ENCODE data around the gene PTP4A1.

PTP4A1 gene

DNA sequence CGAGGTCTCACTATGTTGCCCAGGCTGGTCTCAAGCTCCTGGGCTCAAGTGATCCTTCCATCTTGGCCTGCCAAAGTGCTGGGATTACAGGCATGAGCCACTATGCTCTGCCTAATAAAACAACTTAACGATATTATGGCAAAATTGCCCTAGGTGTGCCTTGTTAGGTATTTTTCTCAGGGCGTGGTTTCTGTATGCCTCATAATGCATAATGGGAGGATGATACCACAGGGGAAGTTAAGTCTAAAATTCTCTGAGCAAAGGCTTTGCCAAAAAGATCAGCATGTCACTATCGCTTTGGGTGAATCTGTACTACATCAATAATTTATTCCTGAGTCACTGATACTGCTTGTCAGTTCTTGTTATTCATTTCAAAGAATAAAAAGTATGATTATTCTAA is 15.9 kb upstream of the PTP4A1 start:
- DNase-seq, result no peak

DNA sequence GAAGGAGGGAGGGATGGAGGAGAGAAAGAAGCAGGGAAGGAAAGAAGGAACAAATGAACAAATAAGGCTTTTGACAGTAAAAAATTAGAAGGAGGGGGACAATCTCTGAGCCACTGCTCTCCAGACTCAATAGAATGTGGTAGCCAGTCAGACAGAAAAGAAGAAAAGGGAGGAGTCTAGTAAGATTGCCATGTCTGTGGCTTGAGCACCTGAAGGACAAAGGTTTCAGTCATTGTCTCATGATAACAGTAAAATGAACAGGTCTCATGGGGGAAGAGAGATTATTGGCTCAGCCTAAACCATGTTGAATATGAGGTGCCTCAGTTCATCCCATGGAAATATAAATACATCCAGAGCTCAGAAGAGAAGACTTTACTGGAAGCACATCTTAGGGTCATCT is 14.0 kb upstream of the PTP4A1 start:
- no peak for DNase-seq

GRCh38 chr6:63560801-63561287 is 11.4 kb upstream of the PTP4A1 start:
- peak; percentile 45 for DNase-seq

DNA sequence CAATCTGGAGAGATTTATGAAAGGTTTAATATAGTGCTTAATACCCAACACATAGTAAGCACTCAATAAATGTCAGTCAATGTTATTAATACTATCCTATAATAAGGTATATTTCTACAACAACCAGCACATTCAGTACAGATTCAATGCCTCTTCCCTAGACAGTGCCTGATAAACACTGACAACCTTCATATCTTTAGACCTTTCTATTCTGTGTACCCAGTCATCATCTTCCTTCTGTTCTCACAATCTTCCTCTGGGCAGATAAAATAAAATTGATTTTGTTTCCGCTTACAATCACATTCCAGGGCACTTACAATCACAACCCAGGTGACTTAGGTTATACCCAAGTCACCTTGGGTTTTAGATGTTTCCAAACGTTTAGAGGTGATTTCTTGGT is 11.0 kb upstream of the PTP4A1 start:
- DNase-seq, result no peak

DNA sequence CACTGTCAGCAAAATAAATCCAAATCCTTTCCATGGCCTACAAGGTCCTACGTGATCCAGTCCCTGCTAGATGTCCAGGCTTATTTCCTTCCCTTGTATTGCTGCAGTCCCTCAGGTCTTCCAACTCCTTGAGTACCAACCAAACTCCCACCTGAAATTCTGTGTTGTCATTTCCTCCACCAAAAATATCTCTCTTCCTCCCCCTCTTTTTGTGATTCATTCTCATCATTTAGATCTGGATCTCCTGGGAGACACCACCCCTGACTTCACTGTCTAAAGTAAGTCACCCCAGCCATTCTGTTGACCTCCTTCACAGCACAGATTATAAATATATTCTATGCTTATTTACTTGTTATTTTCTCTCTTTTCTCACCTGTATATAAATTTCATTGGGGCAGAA is 9.0 kb upstream of the PTP4A1 start:
- no peak for DNase-seq

- no peak for DNase-seq
These were observed 7.1 kb upstream of the PTP4A1 start for GRCh38 chr6:63565058-63565726.

- peak; percentile 70 for DNase-seq
These were observed 6.3 kb upstream of the PTP4A1 start for GRCh38 chr6:63565727-63566596.

GRCh38 chr6:63567966-63568365 is 4.3 kb upstream of the PTP4A1 start:
- no peak for DNase-seq

- peak; percentile 71 for DNase-seq
These were observed 778 bp upstream of the PTP4A1 start for GRCh38 chr6:63571361-63572043.

DNA sequence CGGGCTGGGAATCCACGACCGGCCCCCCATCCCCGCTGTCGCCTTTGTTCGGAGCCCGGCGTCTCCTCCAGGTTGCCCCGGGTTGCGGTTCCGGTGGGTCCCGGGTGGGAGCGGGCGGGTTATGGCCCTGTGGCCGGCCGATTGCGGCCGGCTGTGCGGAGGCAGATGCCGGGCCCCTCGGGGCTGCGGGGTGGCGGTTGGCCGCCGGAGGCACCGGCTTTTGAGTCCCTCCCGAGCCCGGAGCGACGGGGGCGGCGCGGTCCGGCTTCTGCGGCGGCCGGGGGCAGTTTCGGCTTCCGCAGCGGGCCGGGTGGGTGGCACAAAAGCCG is 431 bp downstream of the PTP4A1 start:
- no peak for DNase-seq

DNA sequence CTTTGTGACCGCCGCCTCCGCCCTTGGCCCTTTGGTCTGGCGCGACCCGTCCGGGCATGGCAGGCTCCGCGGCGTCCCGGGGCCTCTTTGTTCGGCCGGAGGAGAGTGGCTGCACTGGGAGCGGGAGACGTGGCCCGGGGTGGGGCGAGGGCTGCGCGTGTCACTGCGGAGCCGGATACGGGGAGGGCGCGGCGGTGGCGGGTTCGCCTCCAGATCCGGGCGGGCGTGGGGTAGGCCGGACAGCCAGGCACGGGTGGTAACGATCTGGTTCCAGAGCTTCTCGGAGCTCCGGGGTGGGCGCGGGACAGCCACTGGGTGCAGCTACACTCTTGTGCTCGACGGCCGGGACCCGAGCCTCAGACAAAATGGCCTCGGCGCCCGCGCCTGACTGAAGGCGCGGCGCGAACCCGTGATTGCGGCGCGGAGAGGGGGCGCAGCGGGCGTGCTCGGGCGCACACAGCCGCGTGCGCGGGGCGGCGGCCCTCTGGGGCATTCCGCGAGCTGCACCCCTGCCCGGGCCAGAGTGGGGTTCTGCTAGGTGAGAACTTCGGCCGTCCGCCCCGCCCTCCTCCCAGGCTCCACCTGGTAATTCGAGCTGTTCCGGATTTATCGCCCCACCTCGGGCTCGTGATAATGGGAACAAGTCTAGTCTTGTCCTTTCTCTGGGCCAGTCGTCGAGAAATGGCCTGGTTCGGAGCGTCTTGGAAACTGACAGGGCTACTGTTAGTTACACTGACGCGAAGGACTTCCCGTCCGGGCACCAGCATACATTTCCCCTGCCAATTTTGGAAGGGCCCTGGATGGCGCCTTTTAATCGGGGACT is 1.0 kb downstream of the PTP4A1 start:
- peak; percentile 57 for DNase-seq

DNA sequence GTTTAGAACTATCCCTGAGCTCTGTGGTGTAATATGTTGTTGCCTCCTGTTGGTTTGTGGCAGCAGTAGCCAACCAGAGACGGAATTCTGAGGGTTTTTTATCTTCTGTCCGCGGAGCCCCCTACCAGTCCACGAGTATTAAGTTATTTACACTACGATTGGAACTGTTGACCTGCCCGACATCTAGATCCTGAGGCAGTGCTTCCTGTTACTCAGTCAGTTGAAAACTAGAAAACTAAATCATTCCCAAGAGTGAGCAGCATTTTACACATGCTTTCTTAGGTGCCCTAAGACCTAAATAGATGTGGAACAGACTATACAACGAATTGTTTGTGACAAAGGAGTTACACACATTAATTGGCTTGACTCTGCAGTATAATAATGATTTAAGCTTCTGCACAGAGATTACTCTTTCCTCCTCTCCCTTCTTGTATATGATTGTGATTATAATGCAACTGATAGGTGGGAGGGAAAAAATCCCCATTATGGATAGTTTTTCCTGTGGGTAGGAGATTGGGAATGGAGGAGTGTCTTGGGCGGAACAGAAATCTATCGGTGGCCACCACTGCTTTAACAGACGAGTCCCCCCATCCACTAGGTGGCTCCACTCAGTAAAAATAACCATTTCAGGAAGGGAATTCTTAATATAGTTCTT is 1.7 kb downstream of the PTP4A1 start:
- DNase-seq, result peak; percentile 47

DNA sequence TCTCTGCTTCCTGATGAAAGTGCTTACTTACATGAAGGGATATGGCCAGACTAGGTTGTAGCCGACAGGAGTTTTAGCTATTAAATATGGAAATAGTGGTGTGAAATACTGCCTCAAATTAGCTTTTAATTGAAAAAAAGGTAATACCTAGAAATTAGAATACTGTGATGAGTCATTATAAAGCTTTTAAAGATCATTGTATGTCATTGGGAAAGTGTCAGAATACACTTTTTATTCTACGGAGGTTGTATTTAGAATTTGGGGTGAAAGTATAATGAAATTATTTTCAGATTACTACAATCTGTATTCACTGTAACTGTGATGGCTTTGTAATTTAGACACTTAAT is 2.2 kb downstream of the PTP4A1 start:
- no peak for DNase-seq

GRCh38 chr6:63576147-63576772 is 4.0 kb downstream of the PTP4A1 start:
- DNase-seq, result no peak

DNA sequence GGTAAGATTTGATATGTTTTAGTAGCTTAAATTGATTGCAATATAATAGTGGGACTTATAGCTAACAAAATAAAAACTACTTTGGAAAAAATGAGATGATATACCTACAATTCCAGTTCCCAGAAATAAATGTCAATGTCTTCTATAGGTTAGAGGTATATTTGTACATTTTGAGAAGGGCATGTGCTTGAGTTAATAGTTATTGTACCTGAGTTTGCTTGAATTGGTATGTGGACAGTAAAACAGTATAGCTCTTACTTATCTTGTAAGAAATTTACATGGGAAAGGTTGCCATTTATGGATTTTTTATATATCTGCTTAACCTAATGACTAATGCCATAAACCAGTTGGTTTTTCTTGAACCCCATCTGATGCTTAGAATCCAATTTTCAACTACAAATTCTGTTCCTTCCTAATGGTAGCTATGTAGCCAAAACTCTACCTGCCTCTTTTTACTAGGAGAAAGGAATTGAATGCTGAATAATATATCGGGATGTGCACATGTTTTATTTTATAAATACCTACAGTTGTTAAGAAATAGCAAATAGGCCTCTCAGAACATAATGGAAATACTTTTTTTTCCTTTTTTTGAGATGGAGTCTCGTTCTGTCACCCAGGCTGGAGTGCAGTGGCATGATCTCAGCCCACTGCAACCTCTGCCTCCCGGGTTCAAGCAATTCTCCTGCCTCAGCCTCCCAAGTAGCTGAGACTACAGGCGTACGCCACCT is 4.9 kb downstream of the PTP4A1 start:
- DNase-seq, result no peak

DNA sequence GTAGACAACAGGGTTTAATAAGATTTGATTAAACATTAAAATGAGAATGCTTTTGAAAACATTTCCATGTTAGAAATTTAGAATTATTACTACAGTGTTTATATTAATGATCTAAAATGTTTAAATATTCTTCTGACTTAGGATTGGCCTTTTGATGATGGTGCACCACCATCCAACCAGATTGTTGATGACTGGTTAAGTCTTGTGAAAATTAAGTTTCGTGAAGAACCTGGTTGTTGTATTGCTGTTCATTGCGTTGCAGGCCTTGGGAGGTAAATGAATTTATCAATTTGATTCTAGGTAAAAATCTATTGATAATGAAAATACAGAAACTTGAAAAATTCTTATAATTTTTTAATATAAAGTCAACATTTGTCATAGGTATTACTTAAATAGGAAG is 6.5 kb downstream of the PTP4A1 start:
- no peak for DNase-seq

GRCh38 chr6:63579937-63580703 is 7.8 kb downstream of the PTP4A1 start:
- no peak for DNase-seq

DNA sequence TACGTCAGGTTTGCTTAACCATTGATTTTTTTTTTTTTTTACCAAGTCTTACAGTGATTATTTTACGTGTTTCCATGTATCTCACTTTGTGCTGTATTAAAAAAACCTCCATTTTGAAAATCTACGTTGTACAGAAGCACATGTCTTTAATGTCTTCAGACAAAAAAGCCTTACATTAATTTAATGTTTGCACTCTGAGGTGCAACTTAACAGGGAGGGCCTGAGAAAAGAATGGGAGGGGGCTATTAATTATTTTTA is 8.4 kb downstream of the PTP4A1 start:
- DNase-seq, result no peak

GRCh38 chr6:63581355-63582013 is 9.2 kb downstream of the PTP4A1 start:
- no peak for DNase-seq
